Measurements from ENCODE around the gene TAF1D. TPM values are rescaled to one million over a fixed set of nuclear protein-coding genes. Genes with fewer than 3 reads are reported as not detected.
A peak's percentile ranks its signal among the peaks of the same experiment; 100 is the strongest.

The TAF1D gene
- total and polyA plus RNA-seq, 10 of the 15 experiments (the other 5 are each of a cell fraction or from before 2014, with no cell fraction given), result 101 to 314 (median 199) TPM

DNA sequence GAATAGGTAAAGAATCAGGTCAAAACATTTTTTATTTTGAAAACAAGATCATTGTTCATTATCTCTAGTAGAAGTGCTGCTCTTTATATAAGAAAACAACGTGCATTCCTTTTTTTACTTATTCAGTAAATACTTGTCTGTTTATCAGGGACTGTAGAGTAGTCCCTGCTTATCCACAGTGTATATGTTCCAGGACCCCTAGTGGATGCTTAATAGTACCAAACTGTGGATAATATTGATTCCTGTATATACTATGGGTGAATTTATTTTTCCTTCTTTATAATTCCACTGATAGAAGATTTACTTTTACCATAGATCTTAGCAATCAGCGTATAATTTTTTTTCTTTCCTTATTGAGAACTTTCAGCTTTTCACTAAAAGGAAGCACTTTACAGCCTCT, 47.2 kb downstream of the TAF1D start:
- FAIRE-seq, result no peak
- CTCF ChIA-PET, result no interaction called here
- no peak for DNase-seq (ENCODE audit: low read depth, low spot score)
- no TSS peak for BruUV-seq (replicated peaks)
- Histone ChIP-seq H3K4me2 (ENCODE audit: control insufficient read depth, insufficient read depth) (no peak overlapping the region), H3K9me3 (replicated peaks; ENCODE audit: control insufficient read depth, insufficient read depth, low read length) (no peaks in the 10 kb centered on the region), H3K4me3 (no peak overlapping the region), H4K20me1 (ENCODE audit: control insufficient read depth, insufficient read depth) (no peaks in the 10 kb centered on the region), H3K79me2 (ENCODE audit: control insufficient read depth, insufficient read depth, low read length) (no peaks in the 10 kb centered on the region), H3K4me1 (ENCODE audit: control insufficient read depth, insufficient read depth, low read length) (no peaks in the 10 kb centered on the region), H3K27ac (ENCODE audit: control insufficient read depth, insufficient read depth) (no peak overlapping the region), H3K27me3 (replicated peaks in 1 of 2; ENCODE audit: control insufficient read depth in 2 of 2, insufficient read depth in 2 of 2, low read length in 1 of 2) (no peaks in the 10 kb centered on the region), H2AFZ (ENCODE audit: control insufficient read depth, low read depth, low read length) (no peak overlapping the region), H3K36me3 (ENCODE audit: control insufficient read depth in 2 of 2, insufficient read depth in 2 of 2, low read length in 1 of 2) (peaks cover 10 to 21% of the 10 kb centered on the region in 2 experiments), H3K9ac (ENCODE audit: control insufficient read depth, insufficient read depth, low read length) (no peak overlapping the region)
- in situ Hi-C loops (cut with MboI) (no loop called here), intact Hi-C loops (cut with micrococcal nuclease; ENCODE audit: unreplicated experiment) (no loop called here)
- RAD21 ChIA-PET (ENCODE audit: unreplicated experiment), result no interaction called here
- SMC1A ChIA-PET (ENCODE audit: uncharacterized antibody, unreplicated experiment), result no interaction called here
- TF ChIP-seq, protein P1, sequence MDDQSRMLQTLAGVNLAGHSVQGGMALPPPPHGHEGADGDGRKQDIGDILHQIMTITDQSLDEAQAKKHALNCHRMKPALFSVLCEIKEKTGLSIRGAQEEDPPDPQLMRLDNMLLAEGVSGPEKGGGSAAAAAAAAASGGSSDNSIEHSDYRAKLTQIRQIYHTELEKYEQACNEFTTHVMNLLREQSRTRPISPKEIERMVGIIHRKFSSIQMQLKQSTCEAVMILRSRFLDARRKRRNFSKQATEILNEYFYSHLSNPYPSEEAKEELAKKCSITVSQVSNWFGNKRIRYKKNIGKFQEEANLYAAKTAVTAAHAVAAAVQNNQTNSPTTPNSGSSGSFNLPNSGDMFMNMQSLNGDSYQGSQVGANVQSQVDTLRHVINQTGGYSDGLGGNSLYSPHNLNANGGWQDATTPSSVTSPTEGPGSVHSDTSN (IDR thresholded peaks at IDR 0.05; ENCODE audit: insufficient replicate concordance, low read depth, low read length), result no peak
- no peak for TF ChIP-seq CHD2 (IDR thresholded peaks at IDR 0.05; ENCODE audit: borderline replicate concordance, low read depth, low read length)
- TF ChIP-seq, protein P2, sequence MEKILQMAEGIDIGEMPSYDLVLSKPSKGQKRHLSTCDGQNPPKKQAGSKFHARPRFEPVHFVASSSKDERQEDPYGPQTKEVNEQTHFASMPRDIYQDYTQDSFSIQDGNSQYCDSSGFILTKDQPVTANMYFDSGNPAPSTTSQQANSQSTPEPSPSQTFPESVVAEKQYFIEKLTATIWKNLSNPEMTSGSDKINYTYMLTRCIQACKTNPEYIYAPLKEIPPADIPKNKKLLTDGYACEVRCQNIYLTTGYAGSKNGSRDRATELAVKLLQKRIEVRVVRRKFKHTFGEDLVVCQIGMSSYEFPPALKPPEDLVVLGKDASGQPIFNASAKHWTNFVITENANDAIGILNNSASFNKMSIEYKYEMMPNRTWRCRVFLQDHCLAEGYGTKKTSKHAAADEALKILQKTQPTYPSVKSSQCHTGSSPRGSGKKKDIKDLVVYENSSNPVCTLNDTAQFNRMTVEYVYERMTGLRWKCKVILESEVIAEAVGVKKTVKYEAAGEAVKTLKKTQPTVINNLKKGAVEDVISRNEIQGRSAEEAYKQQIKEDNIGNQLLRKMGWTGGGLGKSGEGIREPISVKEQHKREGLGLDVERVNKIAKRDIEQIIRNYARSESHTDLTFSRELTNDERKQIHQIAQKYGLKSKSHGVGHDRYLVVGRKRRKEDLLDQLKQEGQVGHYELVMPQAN (conservative IDR thresholded peaks at IDR 0.05), result no peak
- TF ChIP-seq GABPA (IDR thresholded peaks at IDR 0.05; ENCODE audit: low read depth), result no peak
- TF ChIP-seq CBX5 (IDR thresholded peaks at IDR 0.05; ENCODE audit: low read depth), result no peak
- TF ChIP-seq RAD21 (IDR thresholded peaks at IDR 0.05; ENCODE audit: insufficient read depth, low read depth, low read length), result no peak
- TF ChIP-seq, protein P3, sequence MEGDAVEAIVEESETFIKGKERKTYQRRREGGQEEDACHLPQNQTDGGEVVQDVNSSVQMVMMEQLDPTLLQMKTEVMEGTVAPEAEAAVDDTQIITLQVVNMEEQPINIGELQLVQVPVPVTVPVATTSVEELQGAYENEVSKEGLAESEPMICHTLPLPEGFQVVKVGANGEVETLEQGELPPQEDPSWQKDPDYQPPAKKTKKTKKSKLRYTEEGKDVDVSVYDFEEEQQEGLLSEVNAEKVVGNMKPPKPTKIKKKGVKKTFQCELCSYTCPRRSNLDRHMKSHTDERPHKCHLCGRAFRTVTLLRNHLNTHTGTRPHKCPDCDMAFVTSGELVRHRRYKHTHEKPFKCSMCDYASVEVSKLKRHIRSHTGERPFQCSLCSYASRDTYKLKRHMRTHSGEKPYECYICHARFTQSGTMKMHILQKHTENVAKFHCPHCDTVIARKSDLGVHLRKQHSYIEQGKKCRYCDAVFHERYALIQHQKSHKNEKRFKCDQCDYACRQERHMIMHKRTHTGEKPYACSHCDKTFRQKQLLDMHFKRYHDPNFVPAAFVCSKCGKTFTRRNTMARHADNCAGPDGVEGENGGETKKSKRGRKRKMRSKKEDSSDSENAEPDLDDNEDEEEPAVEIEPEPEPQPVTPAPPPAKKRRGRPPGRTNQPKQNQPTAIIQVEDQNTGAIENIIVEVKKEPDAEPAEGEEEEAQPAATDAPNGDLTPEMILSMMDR (IDR thresholded peaks at IDR 0.05 in 2 of 3, conservative IDR thresholded peaks at IDR 0.05 in 1 of 3; ENCODE audit: control insufficient read depth in 2 of 3, extremely low read depth in 1 of 3, insufficient read depth in 1 of 3, low read depth in 3 of 3, low read length in 3 of 3), result no peak
- no peak for TF ChIP-seq SUZ12 (IDR thresholded peaks at IDR 0.05; ENCODE audit: unreplicated experiment)
- TF ChIP-seq EZH2 (IDR thresholded peaks at IDR 0.05; ENCODE audit: borderline replicate concordance, control insufficient read depth, low read depth, low read length), result no peak
- no peak for TF ChIP-seq SREBF1 (IDR thresholded peaks at IDR 0.05; ENCODE audit: low read length)
- TF ChIP-seq STAT1 (conservative IDR thresholded peaks at IDR 0.05), result no peak
- no peak for TF ChIP-seq DPF2 (IDR thresholded peaks at IDR 0.05)
- TF ChIP-seq, protein P4, sequence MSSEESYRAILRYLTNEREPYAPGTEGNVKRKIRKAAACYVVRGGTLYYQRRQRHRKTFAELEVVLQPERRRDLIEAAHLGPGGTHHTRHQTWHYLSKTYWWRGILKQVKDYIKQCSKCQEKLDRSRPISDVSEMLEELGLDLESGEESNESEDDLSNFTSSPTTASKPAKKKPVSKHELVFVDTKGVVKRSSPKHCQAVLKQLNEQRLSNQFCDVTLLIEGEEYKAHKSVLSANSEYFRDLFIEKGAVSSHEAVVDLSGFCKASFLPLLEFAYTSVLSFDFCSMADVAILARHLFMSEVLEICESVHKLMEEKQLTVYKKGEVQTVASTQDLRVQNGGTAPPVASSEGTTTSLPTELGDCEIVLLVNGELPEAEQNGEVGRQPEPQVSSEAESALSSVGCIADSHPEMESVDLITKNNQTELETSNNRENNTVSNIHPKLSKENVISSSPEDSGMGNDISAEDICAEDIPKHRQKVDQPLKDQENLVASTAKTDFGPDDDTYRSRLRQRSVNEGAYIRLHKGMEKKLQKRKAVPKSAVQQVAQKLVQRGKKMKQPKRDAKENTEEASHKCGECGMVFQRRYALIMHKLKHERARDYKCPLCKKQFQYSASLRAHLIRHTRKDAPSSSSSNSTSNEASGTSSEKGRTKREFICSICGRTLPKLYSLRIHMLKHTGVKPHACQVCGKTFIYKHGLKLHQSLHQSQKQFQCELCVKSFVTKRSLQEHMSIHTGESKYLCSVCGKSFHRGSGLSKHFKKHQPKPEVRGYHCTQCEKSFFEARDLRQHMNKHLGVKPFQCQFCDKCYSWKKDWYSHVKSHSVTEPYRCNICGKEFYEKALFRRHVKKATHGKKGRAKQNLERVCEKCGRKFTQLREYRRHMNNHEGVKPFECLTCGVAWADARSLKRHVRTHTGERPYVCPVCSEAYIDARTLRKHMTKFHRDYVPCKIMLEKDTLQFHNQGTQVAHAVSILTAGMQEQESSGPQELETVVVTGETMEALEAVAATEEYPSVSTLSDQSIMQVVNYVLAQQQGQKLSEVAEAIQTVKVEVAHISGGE (CRISPR knock-in tag; IDR thresholded peaks at IDR 0.05), result no peak
- no peak for TF ChIP-seq HDAC6 (IDR thresholded peaks at IDR 0.05; ENCODE audit: unreplicated experiment)
- POLR2A ChIA-PET, result no interaction called here
- WGBS (ENCODE audit: insufficient coverage, insufficient replicate concordance, low lambda C conversion rate, missing lambda C conversion rate), result 98% methylated on average over 2 of the region's 2 CpGs
- peak; percentile 52; the same call in 1 of the 3 replicates for ATAC-seq

All from GM12878 (cell line).